ENCODE measurements around the gene SLFNL1.

SLFNL1 gene

GRCh38 chr1:41005876-41006275, 15.6 kb downstream of the SLFNL1 start:
- peaks cover 11% of the 10 kb centered on the region for H3K79me2 ChIP-seq (ENCODE audit: insufficient read depth, low read depth)
- no peak overlapping the region for H2AFZ ChIP-seq (ENCODE audit: low read depth)
- H3K4me2 ChIP-seq, result no peak overlapping the region
- H3K27ac ChIP-seq, result no peak overlapping the region
- no peak for TF ChIP-seq CTCF (conservative IDR thresholded peaks at IDR 0.05; ENCODE audit: low read depth, low read length)
- 0 out of 2 replicates have a peak, but pooled peaks cover 12% of the 10 kb centered on the region for H4K20me1 ChIP-seq (ENCODE audit: insufficient read depth)
- no peak overlapping the region for H3K4me3 ChIP-seq (IDR thresholded peaks at IDR 0.05; ENCODE audit: insufficient read depth, low read depth, low read length)
- H3K27me3 ChIP-seq (ENCODE audit: insufficient read depth, low read depth), result no peaks in the 10 kb centered on the region
- H3K9ac ChIP-seq, result no peak overlapping the region
- peaks cover 37% of the 10 kb centered on the region for H3K4me1 ChIP-seq (ENCODE audit: low read depth, poor library complexity, severe bottlenecking)
- peaks cover 35% of the 10 kb centered on the region; the same call in 1 of the 2 replicates for H3K36me3 ChIP-seq (ENCODE audit: insufficient read depth)

- Histone ChIP-seq H4K20me1 (ENCODE audit: insufficient read depth) (0 out of 2 replicates have a peak, but pooled peaks cover 12% of the 10 kb centered on the region), H3K4me2 (peak overlapping the region; percentile 39), H3K4me1 (ENCODE audit: low read depth, poor library complexity, severe bottlenecking) (peaks cover 58% of the 10 kb centered on the region), H3K27me3 (ENCODE audit: insufficient read depth, low read depth) (no peaks in the 10 kb centered on the region), H3K27ac (peak overlapping the region; percentile 71), H3K79me2 (ENCODE audit: insufficient read depth, low read depth) (peaks cover 24% of the 10 kb centered on the region), H3K4me3 (IDR thresholded peaks at IDR 0.05; ENCODE audit: insufficient read depth, low read depth, low read length) (no peak overlapping the region), H2AFZ (ENCODE audit: low read depth) (no peak overlapping the region), H3K36me3 (ENCODE audit: insufficient read depth) (peaks cover 29% of the 10 kb centered on the region; the same call in 1 of the 2 replicates), H3K9ac (no peak overlapping the region)
- TF ChIP-seq CTCF (conservative IDR thresholded peaks at IDR 0.05; ENCODE audit: low read depth, low read length), result peak; percentile 66
Measured at GRCh38 chr1:41003640-41004220, 17.8 kb downstream of the SLFNL1 start.

GRCh38 chr1:41003127-41003639, 18.3 kb downstream of the SLFNL1 start:
- H3K9ac ChIP-seq, result no peak overlapping the region; the same call in 1 of the 2 replicates
- H3K4me1 ChIP-seq (ENCODE audit: low read depth, poor library complexity, severe bottlenecking), result peaks cover 64% of the 10 kb centered on the region
- no peak for TF ChIP-seq CTCF (conservative IDR thresholded peaks at IDR 0.05; ENCODE audit: low read depth, low read length)
- H3K27me3 ChIP-seq (ENCODE audit: insufficient read depth, low read depth), result no peaks in the 10 kb centered on the region
- H3K79me2 ChIP-seq (ENCODE audit: insufficient read depth, low read depth), result peaks cover 27% of the 10 kb centered on the region
- H3K27ac ChIP-seq, result peak overlapping the region; percentile 71
- no peak overlapping the region for H2AFZ ChIP-seq (ENCODE audit: low read depth)
- peak overlapping the region; percentile 39 for H3K4me2 ChIP-seq
- no peak overlapping the region for H3K4me3 ChIP-seq (IDR thresholded peaks at IDR 0.05; ENCODE audit: insufficient read depth, low read depth, low read length)
- H4K20me1 ChIP-seq (ENCODE audit: insufficient read depth), result 0 out of 2 replicates have a peak, but pooled peaks cover 12% of the 10 kb centered on the region
- H3K36me3 ChIP-seq (ENCODE audit: insufficient read depth), result peaks cover 30% of the 10 kb centered on the region; the same call in 1 of the 2 replicates

GRCh38 chr1:40998668-40999067, 22.9 kb downstream of the SLFNL1 start:
- no peak for TF ChIP-seq CTCF (conservative IDR thresholded peaks at IDR 0.05; ENCODE audit: low read depth, low read length)
- Histone ChIP-seq H3K4me1 (ENCODE audit: low read depth, poor library complexity, severe bottlenecking) (peaks cover 61% of the 10 kb centered on the region), H3K79me2 (ENCODE audit: insufficient read depth, low read depth) (peaks cover 56% of the 10 kb centered on the region; the same call in 1 of the 2 replicates), H2AFZ (ENCODE audit: low read depth) (no peak overlapping the region), H3K27me3 (ENCODE audit: insufficient read depth, low read depth) (no peaks in the 10 kb centered on the region), H3K27ac (no peak overlapping the region), H3K4me2 (no peak overlapping the region), H3K9ac (no peak overlapping the region), H3K36me3 (ENCODE audit: insufficient read depth) (peaks cover 39% of the 10 kb centered on the region; the same call in 1 of the 2 replicates), H4K20me1 (ENCODE audit: insufficient read depth) (0 out of 2 replicates have a peak, but pooled peaks cover 6% of the 10 kb centered on the region), H3K4me3 (IDR thresholded peaks at IDR 0.05; ENCODE audit: insufficient read depth, low read depth, low read length) (no peak overlapping the region)
